CD14-positive monocyte (primary cell): ENCODE data around the gene ISCA2. TPM values are rescaled to one million over a fixed set of nuclear protein-coding genes. Genes with fewer than 3 reads are reported as not detected.

Experiments
- DNase-seq, 3 donors: peaks; one replicate each; pipeline ENCODE4 v3.0.0-alpha.2; 2011 to 2022
- H2AFZ ChIP-seq: 2 replicates; pipeline ENCODE4 v1.6.0; 2012; ENCODE audit warnings: mild to moderate bottlenecking, low read depth, low read length, inconsistent platforms; ENCODE audit not compliant: insufficient read depth, poor library complexity, severe bottlenecking
- H3K27ac ChIP-seq, 2 donors: 1 replicate in 1 of 2; 2 replicates in 1 of 2; pipeline ENCODE4 v1.5.1; 2012 to 2013; ENCODE audit warnings: low read length in 2 of 2, control low read depth in 1 of 2, inconsistent platforms in 1 of 2, low read depth in 1 of 2, mild to moderate bottlenecking in 1 of 2
- H3K27me3 ChIP-seq, 2 donors: one replicate each; pipeline versions ENCODE4 v1.6.0 to v1.6.1; 2011 to 2013; ENCODE audit warnings: low read length in 2 of 2; ENCODE audit not compliant: control insufficient read depth in 2 of 2, insufficient read depth in 2 of 2
- H3K36me3 ChIP-seq, 2 donors: replicated peaks in 1 of 2; 1 replicate in 1 of 2; 2 replicates in 1 of 2; pipeline versions ENCODE4 v1.5.1 to v1.6.1; 2012 to 2013; ENCODE audit warnings: low read length in 2 of 2, control low read depth in 1 of 2, inconsistent platforms in 1 of 2, mild to moderate bottlenecking in 1 of 2; ENCODE audit not compliant: insufficient read depth in 2 of 2, control insufficient read depth in 1 of 2
- H3K4me1 ChIP-seq, 2 donors: 1 replicate in 1 of 2; 2 replicates in 1 of 2; pipeline versions ENCODE4 v1.5.1 to v1.6.1; 2012 to 2013; ENCODE audit warnings: low read length in 2 of 2, control low read depth in 1 of 2, inconsistent platforms in 1 of 2, mild to moderate bottlenecking in 1 of 2, moderate library complexity in 1 of 2; ENCODE audit not compliant: insufficient read depth in 2 of 2, control insufficient read depth in 1 of 2
- H3K4me2 ChIP-seq: replicated peaks from 2 replicates; pipeline ENCODE3; 2012; ENCODE audit warnings: low read length, moderate library complexity, mild to moderate bottlenecking; ENCODE audit not compliant: poor library complexity, severe bottlenecking; ENCODE audit errors: extremely low read depth
- H3K4me3 ChIP-seq, 3 experiments: fragments of 200-600 bp in 1 of 3; sonication (generic) in 1 of 3; replicated peaks in 1 of 3; 1 replicate in 2 of 3; 2 replicates in 1 of 3; pipeline ENCODE4 v1.5.1; 2011 to 2013; ENCODE audit warnings: low read length in 3 of 3, mild to moderate bottlenecking in 3 of 3, control low read depth in 2 of 3, low read depth in 2 of 3, inconsistent platforms in 1 of 3, moderate library complexity in 1 of 3
- H3K79me2 ChIP-seq: 2 replicates; pipeline ENCODE4 v1.6.0; 2012; ENCODE audit warnings: mild to moderate bottlenecking, control low read depth, inconsistent platforms, low read length, moderate library complexity; ENCODE audit not compliant: insufficient read depth
- H3K9ac ChIP-seq: 2 replicates; pipeline ENCODE4 v1.6.0; 2017; ENCODE audit warnings: low read length, mild to moderate bottlenecking; ENCODE audit not compliant: insufficient read depth, poor library complexity, severe bottlenecking
- H3K9me3 ChIP-seq, 2 donors: replicated peaks in 1 of 2; 1 replicate in 1 of 2; 2 replicates in 1 of 2; pipeline versions ENCODE4 v1.5.1 to v1.6.1; 2012 to 2013; ENCODE audit warnings: low read length in 2 of 2, control low read depth in 1 of 2; ENCODE audit not compliant: control insufficient read depth in 1 of 2, insufficient read depth in 1 of 2
- H4K20me1 ChIP-seq: 2 replicates; pipeline ENCODE4 v1.6.0; 2012; ENCODE audit warnings: mild to moderate bottlenecking, low read length, control low read depth, moderate library complexity; ENCODE audit not compliant: insufficient read depth
- H3K27ac Mint-ChIP-seq, 7 donors: one replicate each; pipeline ENCODE4 v1.8.0; 2020; ENCODE audit warnings: mild to moderate bottlenecking in 7 of 7, mixed read lengths in 7 of 7, moderate library complexity in 6 of 7, inconsistent platforms in 2 of 7
- H3K27me3 Mint-ChIP-seq, 3 donors: one replicate each; pipeline ENCODE4 v1.8.0; 2021 to 2022; ENCODE audit warnings: low read depth in 3 of 3, mild to moderate bottlenecking in 3 of 3, mixed read lengths in 3 of 3, moderate library complexity in 3 of 3, inconsistent platforms in 1 of 3
- H3K36me3 Mint-ChIP-seq, 2 donors: one replicate each; pipeline ENCODE4 v1.8.0; 2020; ENCODE audit warnings: mixed read lengths in 2 of 2, inconsistent platforms in 1 of 2, mild to moderate bottlenecking in 1 of 2
- H3K4me1 Mint-ChIP-seq: one replicate; pipeline ENCODE4 v1.8.0; 2020; ENCODE audit warnings: mild to moderate bottlenecking, mixed read lengths
- H3K4me3 Mint-ChIP-seq, 2 donors: one replicate each; pipeline ENCODE4 v1.8.0; 2020; ENCODE audit warnings: mild to moderate bottlenecking in 2 of 2, mixed read lengths in 2 of 2, moderate library complexity in 1 of 2
- H3K9me3 Mint-ChIP-seq, 7 donors: one replicate each; pipeline ENCODE4 v1.8.0; 2020 to 2022; ENCODE audit warnings: mixed read lengths in 7 of 7, mild to moderate bottlenecking in 6 of 7, moderate library complexity in 6 of 7, inconsistent platforms in 2 of 7
- WGBS: methylation state at CpG from one replicate; pipeline ENCODE4 v1.1.5; 2013; ENCODE audit warnings: missing lambda C conversion rate; ENCODE audit not compliant: insufficient coverage; 5-methylcytosine and 5-hydroxymethylcytosine counted together
- intact Hi-C, 2 donors: fragments of 100-400 bp; cut with micrococcal nuclease; formaldehyde crosslinking; loops; one replicate each; pipeline versions ENCODE4 v1.15.0 to v1.15.1; 2023
- polyA plus RNA-seq, 3 donors: library from polyadenylated mRNA; depleted of rRNA in 1 of 3; unstranded in 2 of 3; stranded (reverse) in 1 of 3; fragments of 300-500 nt in 2 of 3; fragments of >200 nt in 1 of 3; fragmentation: Illumina TruSeq in 2 of 3; gene quantifications; 1 replicate in 2 of 3; 2 replicates in 1 of 3; pipeline ENCODE4 v1.2.3, GENCODE V29; 2012 to 2021
- TF ChIP-seq, protein P1 (sequence below): fragments of 200-600 bp; IDR thresholded peaks from one replicate; pipeline ENCODE4 v1.8.0; 2022; ENCODE audit warnings: antibody characterized with exemption, mild to moderate bottlenecking

Gene ISCA2
- polyA plus RNA-seq, 3 donors = 6.1 to 61.7 (median 55.9) TPM

GRCh38 chr14:74502236-74503019 is 8.9 kb downstream of the ISCA2 start:
- 100% methylated on average over 1 of the region's 21 CpGs for WGBS
- peak overlapping the region in 1 of 7 donors; percentile 80 for H3K27ac Mint-ChIP-seq
- intact Hi-C loops = no loop called here

DNA sequence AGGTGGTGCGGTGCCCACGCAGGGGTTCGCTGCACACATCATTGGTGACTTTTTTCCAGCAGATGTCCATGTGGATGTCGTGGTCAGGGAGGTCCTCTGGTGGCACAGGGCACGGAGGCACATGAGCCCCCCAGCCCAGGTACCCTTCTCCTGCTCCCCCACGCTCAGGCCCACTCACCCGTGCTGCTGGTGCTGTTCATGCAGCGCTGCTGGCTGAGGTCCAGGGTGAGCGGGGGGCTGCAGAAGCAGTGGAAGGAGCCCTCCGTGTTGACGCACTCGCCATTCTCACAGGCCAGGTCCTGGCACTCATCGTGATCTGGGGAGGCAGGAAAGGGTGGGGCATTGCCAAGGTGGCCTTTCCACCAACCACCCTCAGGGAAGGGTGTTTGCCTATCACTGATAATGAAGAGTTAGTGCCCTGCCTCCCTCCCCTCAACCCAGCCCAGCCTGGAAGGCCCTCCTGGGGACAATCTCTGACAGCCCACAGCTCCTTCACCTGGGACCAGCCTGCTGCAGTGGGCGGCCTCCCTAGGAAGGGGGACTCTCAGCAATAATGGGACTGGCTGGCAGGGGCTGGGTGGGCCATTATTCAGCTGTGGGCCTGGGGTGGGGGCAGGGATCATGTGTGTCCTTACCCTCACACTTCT is 9.8 kb downstream of the ISCA2 start:
- no peak overlapping the region for H3K4me3 Mint-ChIP-seq
- Histone ChIP-seq H4K20me1 (no peaks in the 10 kb centered on the region), H3K4me2 (no peak overlapping the region), H3K36me3 (no peaks in the 10 kb centered on the region), H2AFZ (no peak overlapping the region), H3K27ac (no peak overlapping the region), H3K4me1 (no peaks in the 10 kb centered on the region), H3K27me3 (no peaks in the 10 kb centered on the region), H3K9me3 (no peaks in the 10 kb centered on the region), H3K9ac (no peak overlapping the region), H3K79me2 (no peaks in the 10 kb centered on the region), H3K4me3 (no peak overlapping the region)
- TF ChIP-seq, protein P1, sequence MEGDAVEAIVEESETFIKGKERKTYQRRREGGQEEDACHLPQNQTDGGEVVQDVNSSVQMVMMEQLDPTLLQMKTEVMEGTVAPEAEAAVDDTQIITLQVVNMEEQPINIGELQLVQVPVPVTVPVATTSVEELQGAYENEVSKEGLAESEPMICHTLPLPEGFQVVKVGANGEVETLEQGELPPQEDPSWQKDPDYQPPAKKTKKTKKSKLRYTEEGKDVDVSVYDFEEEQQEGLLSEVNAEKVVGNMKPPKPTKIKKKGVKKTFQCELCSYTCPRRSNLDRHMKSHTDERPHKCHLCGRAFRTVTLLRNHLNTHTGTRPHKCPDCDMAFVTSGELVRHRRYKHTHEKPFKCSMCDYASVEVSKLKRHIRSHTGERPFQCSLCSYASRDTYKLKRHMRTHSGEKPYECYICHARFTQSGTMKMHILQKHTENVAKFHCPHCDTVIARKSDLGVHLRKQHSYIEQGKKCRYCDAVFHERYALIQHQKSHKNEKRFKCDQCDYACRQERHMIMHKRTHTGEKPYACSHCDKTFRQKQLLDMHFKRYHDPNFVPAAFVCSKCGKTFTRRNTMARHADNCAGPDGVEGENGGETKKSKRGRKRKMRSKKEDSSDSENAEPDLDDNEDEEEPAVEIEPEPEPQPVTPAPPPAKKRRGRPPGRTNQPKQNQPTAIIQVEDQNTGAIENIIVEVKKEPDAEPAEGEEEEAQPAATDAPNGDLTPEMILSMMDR = no peak
- 96% methylated on average over 7 of the region's 14 CpGs for whole genome bisulfite sequencing
- intact Hi-C loops = no loop called here
- peaks cover 0 to 3% of the 10 kb centered on the region in 2 donors for H3K36me3 Mint-ChIP-seq
- H3K9me3 Mint-ChIP-seq = no peaks in the 10 kb centered on the region
- no peak for DNase-seq
- no peak overlapping the region for H3K27ac Mint-ChIP-seq
- peaks cover 8% of the 10 kb centered on the region for H3K4me1 Mint-ChIP-seq
- H3K27me3 Mint-ChIP-seq = peaks cover 1 to 5% (median 2%) of the 10 kb centered on the region in 3 donors

More at GRCh38 chr14:74502236-74503019, 8.9 kb downstream of the ISCA2 start:
- Histone ChIP-seq H3K79me2 (no peaks in the 10 kb centered on the region), H3K36me3 (no peaks in the 10 kb centered on the region), H3K27me3 (no peaks in the 10 kb centered on the region), H4K20me1 (no peaks in the 10 kb centered on the region), H3K4me1 (no peaks in the 10 kb centered on the region), H3K4me2 (no peak overlapping the region), H3K9ac (no peak overlapping the region), H3K9me3 (no peaks in the 10 kb centered on the region), H3K4me3 (no peak overlapping the region), H2AFZ (no peak overlapping the region), H3K27ac (no peak overlapping the region)
- Mint-ChIP-seq H3K36me3 (peaks cover 0 to 3% of the 10 kb centered on the region in 2 donors), H3K27me3 (peaks cover 0 to 5% (median 2%) of the 10 kb centered on the region in 3 donors), H3K4me1 (peaks cover 8% of the 10 kb centered on the region), H3K9me3 (no peaks in the 10 kb centered on the region), H3K4me3 (no peak overlapping the region)
- TF ChIP-seq, protein P1 = peak; percentile 35
- no peak for DNase-seq
